T-helper 1 cell (primary cell): ENCODE data around the gene GJA4.

Experiments used
- DNase-seq, 5 donors: peaks; one replicate each; pipeline ENCODE4 v3.0.0-alpha.2; 2012 to 2020

Gene GJA4

GRCh38 chr1:34840426-34840825 is 47.6 kb downstream of the GJA4 start:
- DNase-seq: no peak

- no peak for DNase-seq
These were observed 49.3 kb downstream of the GJA4 start for GRCh38 chr1:34842073-34842472.

- no peak for DNase-seq
These were observed 50.2 kb downstream of the GJA4 start for GRCh38 chr1:34842952-34843371.

- no peak for DNase-seq
These were observed 50.8 kb downstream of the GJA4 start for GRCh38 chr1:34843392-34844251.

- no peak for DNase-seq
These were observed 51.4 kb downstream of the GJA4 start for GRCh38 chr1:34844252-34844634.
